Stimulated activated CD4-positive, alpha-beta T cell treated with anti-CD3 and anti-CD28 coated beads, Interleukin-15, amount 100 ng/mL, for 1 hour (primary cell): ENCODE results near the gene IL1R1.

ENCODE experiments used
- DNase-seq, 2 donors: peaks; one replicate each; pipeline ENCODE4 v3.0.0-alpha.2; 2020; ENCODE audit warnings: low read depth in 1 of 2, low spot score in 1 of 2

Gene IL1R1

GRCh38 chr2:102197389-102198137 lies 55.0 kb downstream of the IL1R1 start:
- no peak for DNase-seq

- no peak for DNase-seq
Measured at GRCh38 chr2:102200539-102200938, 58.0 kb downstream of the IL1R1 start.

- no peak for DNase-seq
Measured at GRCh38 chr2:102204638-102205037, 62.1 kb downstream of the IL1R1 start.

GRCh38 chr2:102206666-102207341 lies 64.3 kb downstream of the IL1R1 start:
- no peak for DNase-seq

GRCh38 chr2:102208774-102209173 lies 66.2 kb downstream of the IL1R1 start:
- DNase-seq, result no peak

- no peak for DNase-seq
Measured at GRCh38 chr2:102209474-102209873, 66.9 kb downstream of the IL1R1 start.

- no peak for DNase-seq
Measured at GRCh38 chr2:102217032-102217431, 74.5 kb downstream of the IL1R1 start.

- DNase-seq, result no peak
Measured at GRCh38 chr2:102224824-102225739, 82.5 kb downstream of the IL1R1 start.

- DNase-seq, result no peak
Measured at GRCh38 chr2:102226171-102226570, 83.6 kb downstream of the IL1R1 start.

- no peak for DNase-seq
Measured at GRCh38 chr2:102226612-102227391, 84.3 kb downstream of the IL1R1 start.

GRCh38 chr2:102229141-102229769 lies 86.7 kb downstream of the IL1R1 start:
- no peak for DNase-seq
